ENCODE results near the gene UNC79. TPM values are rescaled to one million over a fixed set of nuclear protein-coding genes. Genes with fewer than 3 reads are reported as not detected.
"Not testable (repeated sequence)": the region's sequence is repeated elsewhere in the genome, so short reads cannot be mapped to it uniquely, and the experiment has no call there.

Gene UNC79
- polyA plus RNA-seq, 6 donors from 2014 or later, result 0.03 TPM; not detected in 4

DNA sequence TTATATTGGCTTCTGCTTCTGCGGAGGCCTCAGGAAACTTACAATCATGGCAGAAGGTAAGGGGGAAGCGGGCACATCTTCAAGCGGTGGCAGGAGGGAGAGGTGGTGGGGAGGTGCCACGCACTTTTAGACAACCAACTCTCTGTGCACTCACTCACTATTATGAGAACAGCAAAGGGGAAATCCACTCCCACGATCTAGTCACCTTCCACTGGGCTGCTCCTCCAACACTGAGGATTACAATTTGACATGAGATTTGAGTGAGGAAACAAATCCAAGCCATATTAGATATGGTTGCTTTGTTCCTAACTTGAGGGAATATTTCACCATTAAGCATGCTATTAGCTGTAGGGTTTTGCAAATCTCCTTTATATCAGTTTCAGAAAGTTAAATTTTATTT, 80.3 kb downstream of the UNC79 start:
- peaks cover 10 to 18% (median 18%) of the 10 kb centered on the region in 3 donors for H3K27me3 Mint-ChIP-seq
- H3K4me3 Mint-ChIP-seq, result no peak overlapping the region
- ATAC-seq (ENCODE audit: low read depth in 2 of 2) (no peak), DNase-seq (no peak)
- H3K36me3 Mint-ChIP-seq, result no peaks in the 10 kb centered on the region
- no peak overlapping the region for H3K27ac Mint-ChIP-seq
- H3K9me3 Mint-ChIP-seq, result no peaks in the 10 kb centered on the region
- peaks cover 0 to 5% (median 0%) of the 10 kb centered on the region in 3 donors for H3K4me1 Mint-ChIP-seq

DNA sequence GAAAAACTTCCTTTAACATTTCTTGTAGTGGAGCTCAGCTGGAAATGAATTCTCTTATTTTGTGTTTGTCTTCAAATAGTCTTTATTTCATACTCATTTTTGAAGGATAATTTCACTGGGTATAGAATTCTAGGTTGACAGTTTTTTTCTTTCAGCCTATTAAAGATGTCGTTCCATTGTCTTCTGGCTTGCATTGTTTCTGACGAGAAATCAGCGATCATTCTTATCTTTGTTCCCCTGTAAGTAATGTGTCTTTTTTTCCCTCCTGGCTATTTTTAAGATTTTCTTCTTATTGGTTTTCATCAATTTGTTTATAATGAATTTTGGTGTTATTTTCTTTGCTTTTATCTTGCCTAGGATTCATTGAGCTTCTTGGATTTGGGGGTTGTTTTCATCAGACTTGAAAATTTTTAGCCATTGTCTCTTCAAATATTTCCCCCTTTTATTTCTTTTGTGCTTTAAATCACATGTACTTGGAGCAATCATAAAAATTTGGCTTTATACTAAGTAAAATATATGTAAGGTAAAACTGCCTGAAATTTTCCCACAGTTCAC, 89.4 kb downstream of the UNC79 start:
- Mint-ChIP-seq H3K9me3 (peaks cover 17 to 55% (median 43%) of the 10 kb centered on the region in 7 donors), H3K4me3 (no peak overlapping the region), H3K27me3 (peaks cover 5 to 12% (median 11%) of the 10 kb centered on the region in 3 donors), H3K36me3 (peaks cover 8 to 28% of the 10 kb centered on the region in 2 donors), H3K27ac (no peak overlapping the region), H3K4me1 (no peaks in the 10 kb centered on the region)
- DNase-seq (no peak), ATAC-seq (ENCODE audit: low read depth in 2 of 2) (no peak)

DNA sequence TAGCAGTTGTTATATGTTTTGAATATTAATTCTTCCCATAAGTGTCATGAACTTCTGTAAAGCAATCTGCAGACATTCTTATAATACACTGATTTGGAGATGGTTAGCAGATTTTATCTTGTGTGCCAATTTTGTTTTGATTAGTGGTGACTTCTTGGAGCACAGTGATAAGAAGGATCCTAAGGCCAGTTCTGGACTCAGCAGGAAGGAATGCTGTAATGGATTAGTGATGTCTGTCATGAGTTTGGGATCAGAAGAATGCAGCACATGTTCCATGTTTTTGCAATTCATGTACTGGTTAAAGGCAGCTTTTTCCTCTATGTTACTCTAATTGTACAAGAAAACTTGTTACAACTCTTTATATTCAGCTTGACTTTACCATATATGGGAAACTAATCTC, 91.5 kb downstream of the UNC79 start:
- Mint-ChIP-seq H3K4me3 (no peak overlapping the region), H3K27me3 (peaks cover 2 to 20% (median 14%) of the 10 kb centered on the region in 3 donors), H3K27ac (no peak overlapping the region), H3K4me1 (no peaks in the 10 kb centered on the region), H3K9me3 (peaks cover 16 to 50% (median 39%) of the 10 kb centered on the region in 7 donors), H3K36me3 (peaks cover 8 to 24% of the 10 kb centered on the region in 2 donors)
- ATAC-seq (ENCODE audit: low read depth in 2 of 2), result no peak
- DNase-seq, result no peak

DNA sequence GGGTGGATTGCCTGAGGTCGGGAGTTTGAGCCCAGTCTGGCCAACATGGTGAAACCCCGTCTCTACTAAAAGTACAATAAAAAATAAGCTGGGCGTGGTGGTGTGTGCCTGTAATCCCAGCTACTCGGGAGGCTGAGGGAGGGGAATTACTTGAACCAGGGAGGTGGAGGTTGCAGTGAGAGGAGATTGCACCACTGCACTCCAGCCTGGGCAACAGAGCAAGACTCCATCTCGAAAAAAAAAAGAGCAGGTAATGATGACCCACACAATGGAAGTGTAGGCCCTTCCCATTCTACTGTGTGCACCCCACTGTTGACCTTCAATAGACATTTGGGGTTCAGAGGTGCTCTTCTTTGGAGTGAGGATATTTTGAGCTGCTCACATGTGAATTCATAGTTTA, 94.5 kb downstream of the UNC79 start:
- Mint-ChIP-seq H3K27me3 (peaks cover 0 to 25% (median 18%) of the 10 kb centered on the region in 3 donors), H3K9me3 (peaks cover 4 to 23% (median 15%) of the 10 kb centered on the region in 7 donors), H3K36me3 (peaks cover 0 to 15% of the 10 kb centered on the region in 2 donors)
- H3K4me1 Mint-ChIP-seq; DNase-seq; ATAC-seq (ENCODE audit: low read depth in 2 of 2); H3K27ac Mint-ChIP-seq; H3K4me3 Mint-ChIP-seq: not testable (repeated sequence)

DNA sequence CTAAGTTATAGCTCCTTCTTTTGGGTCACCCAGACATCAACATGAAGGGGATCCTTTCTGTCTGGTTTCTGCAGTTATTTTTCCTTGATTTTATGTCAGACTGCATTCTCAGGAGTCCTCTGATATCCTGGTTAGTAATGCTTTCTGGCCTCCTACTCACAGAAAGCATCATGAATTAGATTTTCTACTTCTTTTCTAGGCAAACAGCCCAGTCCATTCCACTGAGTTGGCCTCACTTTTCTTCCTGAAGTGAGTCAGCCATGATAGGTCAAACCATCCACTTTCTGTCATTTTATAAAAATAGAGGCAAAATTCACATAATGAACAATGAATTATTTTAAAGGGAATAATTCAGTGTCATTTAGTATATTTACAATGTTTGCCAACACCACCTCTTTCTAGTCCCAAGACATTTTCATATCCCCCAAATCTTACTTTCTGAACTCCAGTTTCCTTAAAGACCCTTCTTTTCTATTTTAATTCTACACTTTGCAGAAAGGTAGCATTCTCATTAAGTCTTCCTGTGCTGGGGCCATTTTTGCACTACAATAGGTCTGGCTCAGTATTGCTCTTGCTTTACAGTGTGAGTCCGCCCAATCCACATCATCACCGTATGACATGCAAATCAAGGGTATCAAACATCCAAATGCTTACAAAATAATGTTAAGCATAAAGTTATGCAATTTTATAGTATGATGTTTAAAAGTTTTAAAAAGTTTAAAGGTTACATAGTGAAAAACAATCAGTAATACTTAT, 95.1 kb downstream of the UNC79 start:
- peaks cover 0 to 16% (median 8%) of the 10 kb centered on the region in 7 donors for H3K9me3 Mint-ChIP-seq
- DNase-seq, result no peak
- H3K4me3 Mint-ChIP-seq, result no peak overlapping the region
- ATAC-seq (ENCODE audit: low read depth in 2 of 2), result no peak
- peaks cover 0 to 8% of the 10 kb centered on the region in 2 donors for H3K36me3 Mint-ChIP-seq
- peaks cover 0 to 25% (median 18%) of the 10 kb centered on the region in 3 donors for H3K27me3 Mint-ChIP-seq
- no peaks in the 10 kb centered on the region for H3K4me1 Mint-ChIP-seq
- H3K27ac Mint-ChIP-seq, result no peak overlapping the region

DNA sequence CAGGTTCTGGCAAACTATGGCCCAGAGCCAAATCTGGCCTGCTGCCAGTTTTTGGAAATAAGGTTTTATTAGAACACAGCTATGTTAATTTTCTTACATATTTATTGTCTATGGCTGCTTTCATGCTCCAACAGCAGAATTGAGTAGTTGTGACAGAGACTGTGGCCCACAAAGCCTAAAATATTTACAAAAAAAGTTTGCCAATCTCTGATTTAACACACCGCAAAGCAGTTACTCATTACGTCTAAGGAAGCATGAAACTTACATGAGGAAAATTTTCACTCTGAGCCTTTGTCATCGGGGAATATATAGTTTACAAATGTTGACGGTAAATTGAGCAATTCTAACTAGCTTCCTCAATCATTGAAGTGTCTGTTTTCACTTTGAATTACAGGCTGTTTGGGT, 96.5 kb downstream of the UNC79 start:
- Mint-ChIP-seq H3K9me3 (peaks cover 0 to 5% (median 0%) of the 10 kb centered on the region in 7 donors), H3K36me3 (no peaks in the 10 kb centered on the region), H3K4me3 (no peak overlapping the region), H3K27me3 (peaks cover 0 to 25% (median 18%) of the 10 kb centered on the region in 3 donors), H3K4me1 (peaks cover 0 to 3% (median under 1%) of the 10 kb centered on the region in 3 donors), H3K27ac (no peak overlapping the region)
- DNase-seq (no peak), ATAC-seq (ENCODE audit: low read depth in 2 of 2) (no peak)

DNA sequence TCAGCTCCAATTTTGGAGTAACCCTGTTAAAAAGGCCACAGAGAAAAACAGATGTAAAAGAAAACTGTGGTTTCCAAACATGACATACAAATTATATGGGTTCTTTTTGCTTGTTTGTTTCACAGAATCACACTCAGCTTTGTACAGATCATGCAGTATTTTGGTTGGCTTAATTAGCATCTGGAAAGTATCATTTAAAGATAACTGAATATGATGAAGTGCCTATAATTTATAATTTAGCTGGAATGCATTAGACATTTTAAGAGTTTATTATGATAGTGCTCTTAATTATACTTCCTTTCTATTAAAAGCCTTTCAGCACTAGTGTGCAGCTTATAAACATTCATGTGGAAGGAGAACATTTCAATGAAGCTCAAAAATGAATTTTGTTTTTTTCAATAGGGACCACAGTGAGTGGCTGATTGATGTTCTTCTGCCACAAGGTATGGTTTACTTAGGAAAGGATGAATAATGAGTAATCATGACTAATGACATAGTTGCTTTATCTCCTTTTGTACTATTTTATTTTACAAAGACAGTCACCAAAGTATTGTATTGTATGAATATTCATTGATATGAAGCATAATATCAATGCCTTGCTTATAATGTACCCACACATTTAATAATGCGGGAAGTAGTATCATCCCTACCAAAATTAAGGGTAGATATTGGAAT, 98.3 kb downstream of the UNC79 start:
- Mint-ChIP-seq H3K4me3 (no peak overlapping the region), H3K27ac (no peak overlapping the region), H3K4me1 (peaks cover 8 to 15% (median 15%) of the 10 kb centered on the region in 3 donors), H3K9me3 (no peaks in the 10 kb centered on the region), H3K27me3 (peaks cover 0 to 21% (median 18%) of the 10 kb centered on the region in 3 donors), H3K36me3 (no peaks in the 10 kb centered on the region)
- no peak for ATAC-seq (ENCODE audit: low read depth in 2 of 2)
- DNase-seq, result no peak

DNA sequence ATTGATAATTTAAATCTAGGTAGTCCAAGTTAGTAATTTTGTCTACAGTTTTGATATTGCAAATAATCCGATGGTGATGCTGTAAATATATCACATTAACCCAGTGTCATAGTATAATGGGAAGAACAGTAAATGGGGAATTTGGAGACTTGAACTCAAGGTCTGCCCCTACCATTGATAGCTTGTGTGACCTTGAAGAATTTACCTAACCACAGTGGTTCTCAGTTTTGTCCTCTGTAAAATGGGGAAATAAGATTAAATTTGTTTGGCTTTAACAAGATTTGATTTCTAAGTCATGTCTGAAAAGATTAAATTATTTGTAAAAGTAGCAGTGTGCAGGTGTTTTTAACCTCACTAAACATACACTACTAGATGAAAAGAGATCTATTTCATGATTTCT, 100.9 kb downstream of the UNC79 start:
- H3K36me3 Mint-ChIP-seq, result no peaks in the 10 kb centered on the region
- H3K4me3 Mint-ChIP-seq, result no peak overlapping the region
- H3K27ac Mint-ChIP-seq, result no peak overlapping the region
- peaks cover 0 to 11% (median 6%) of the 10 kb centered on the region in 3 donors for H3K27me3 Mint-ChIP-seq
- DNase-seq, result no peak
- peaks cover 14 to 25% (median 22%) of the 10 kb centered on the region in 3 donors for H3K4me1 Mint-ChIP-seq
- H3K9me3 Mint-ChIP-seq, result no peaks in the 10 kb centered on the region
- ATAC-seq (ENCODE audit: low read depth in 2 of 2), result no peak

DNA sequence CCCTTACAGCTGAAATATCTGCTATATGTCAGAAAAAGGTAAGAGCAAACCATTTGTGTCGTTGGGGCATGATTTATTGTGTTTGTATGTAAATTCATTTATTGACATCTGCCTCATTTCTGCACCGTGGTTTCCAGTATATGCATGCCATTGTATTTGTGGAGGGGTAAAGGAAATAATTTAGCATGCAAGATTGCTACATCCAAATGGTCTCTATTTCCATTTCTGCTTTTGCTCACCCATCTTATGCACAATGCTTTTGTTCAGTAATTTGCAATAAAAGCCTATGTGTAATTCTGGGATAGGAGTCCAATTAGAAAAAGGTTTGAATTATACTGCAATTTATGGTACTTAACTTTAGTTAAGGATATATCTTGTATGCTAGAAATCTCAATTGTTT, 101.8 kb downstream of the UNC79 start:
- no peak overlapping the region for H3K4me3 Mint-ChIP-seq
- peaks cover 14 to 25% (median 22%) of the 10 kb centered on the region in 3 donors for H3K4me1 Mint-ChIP-seq
- no peak overlapping the region for H3K27ac Mint-ChIP-seq
- H3K27me3 Mint-ChIP-seq, result peaks cover 0 to 11% (median 6%) of the 10 kb centered on the region in 3 donors
- DNase-seq (no peak), ATAC-seq (ENCODE audit: low read depth in 2 of 2) (no peak)
- no peaks in the 10 kb centered on the region for H3K9me3 Mint-ChIP-seq
- no peaks in the 10 kb centered on the region for H3K36me3 Mint-ChIP-seq

DNA sequence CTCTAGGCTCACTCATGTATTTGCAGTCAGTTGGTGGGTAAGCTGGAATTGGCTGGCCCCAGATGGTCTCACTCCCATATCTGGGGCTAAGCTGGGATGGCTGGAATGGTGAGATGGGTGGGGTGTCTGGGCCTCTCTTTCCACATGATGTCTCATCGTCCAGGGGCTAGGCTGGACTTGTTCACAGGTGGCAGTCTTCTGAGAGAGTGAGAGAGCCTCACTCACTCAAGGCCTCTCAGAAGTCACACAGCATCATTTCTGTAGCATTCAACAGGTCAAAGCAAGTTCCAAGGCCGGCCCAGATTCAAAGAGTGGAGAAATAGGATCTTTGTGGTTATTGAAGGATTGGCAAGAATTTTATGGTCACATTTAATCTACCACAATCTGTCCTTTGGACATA, 102.7 kb downstream of the UNC79 start:
- Mint-ChIP-seq H3K36me3 (no peaks in the 10 kb centered on the region), H3K27me3 (peaks cover 0 to 11% (median 11%) of the 10 kb centered on the region in 3 donors), H3K4me3 (no peak overlapping the region), H3K27ac (peak overlapping the region in 2 of 6 donors; percentile 44 to 60), H3K9me3 (no peaks in the 10 kb centered on the region), H3K4me1 (peaks cover 14 to 25% (median 22%) of the 10 kb centered on the region in 3 donors)
- DNase-seq, result no peak
- no peak for ATAC-seq (ENCODE audit: low read depth in 2 of 2)

DNA sequence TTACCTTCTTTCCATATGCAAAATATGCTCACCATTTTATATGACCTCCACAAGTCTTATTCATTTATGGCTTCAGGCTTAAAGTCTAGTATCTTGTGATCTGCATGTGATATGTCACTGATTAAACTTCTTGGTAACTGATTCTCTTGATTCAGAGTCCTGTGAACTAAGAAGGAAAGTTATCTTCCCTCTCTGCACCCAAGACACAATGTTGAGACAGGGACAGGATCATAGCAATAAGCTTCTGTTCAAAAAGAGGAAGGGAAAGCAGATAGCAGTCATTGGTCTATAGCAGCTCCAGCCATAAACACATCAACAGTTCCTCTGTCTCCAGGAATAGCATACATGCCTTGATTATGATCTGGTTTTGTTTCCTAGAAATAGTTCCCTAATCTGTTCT, 103.1 kb downstream of the UNC79 start:
- ATAC-seq (ENCODE audit: low read depth in 2 of 2) (peak; percentile 93 to 98), DNase-seq (peak; percentile 35)
- Mint-ChIP-seq H3K27me3 (peaks cover 0 to 13% (median 11%) of the 10 kb centered on the region in 3 donors), H3K4me3 (no peak overlapping the region), H3K27ac (peak overlapping the region in 2 of 6 donors; percentile 1 to 36), H3K9me3 (no peaks in the 10 kb centered on the region), H3K4me1 (peaks cover 14 to 25% (median 22%) of the 10 kb centered on the region in 3 donors), H3K36me3 (no peaks in the 10 kb centered on the region)

DNA sequence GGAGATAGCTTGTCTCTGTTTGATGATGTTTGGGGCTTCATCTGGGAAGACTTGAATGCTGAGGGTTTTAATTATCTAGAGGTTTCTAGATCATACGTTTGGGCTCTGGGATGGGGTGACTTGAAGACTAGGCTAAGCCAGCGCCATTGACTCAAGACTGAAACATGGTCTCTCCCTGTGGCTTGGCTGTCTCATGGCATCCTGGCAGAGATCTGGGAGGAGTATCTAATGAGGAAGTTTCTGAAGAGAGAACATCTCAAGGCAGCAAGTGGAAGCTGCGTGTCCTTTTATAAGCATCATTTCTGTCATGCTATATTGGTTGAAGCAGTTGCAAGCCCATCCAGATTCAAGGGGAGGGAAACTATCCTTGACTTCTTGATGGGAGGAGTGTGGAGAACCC, 104.8 kb downstream of the UNC79 start:
- no peak for DNase-seq
- H3K36me3 Mint-ChIP-seq, result no peaks in the 10 kb centered on the region
- peak overlapping the region in 3 of 6 donors; percentile 13 to 46 (median 23) for H3K27ac Mint-ChIP-seq
- H3K9me3 Mint-ChIP-seq, result no peaks in the 10 kb centered on the region
- peak overlapping the region in 1 of 8 donors; percentile 1 for H3K4me3 Mint-ChIP-seq
- peaks cover 0 to 8% (median 0%) of the 10 kb centered on the region in 3 donors for H3K27me3 Mint-ChIP-seq
- H3K4me1 Mint-ChIP-seq, result peaks cover 14 to 25% (median 22%) of the 10 kb centered on the region in 3 donors
- no peak for ATAC-seq (ENCODE audit: low read depth in 2 of 2)

DNA sequence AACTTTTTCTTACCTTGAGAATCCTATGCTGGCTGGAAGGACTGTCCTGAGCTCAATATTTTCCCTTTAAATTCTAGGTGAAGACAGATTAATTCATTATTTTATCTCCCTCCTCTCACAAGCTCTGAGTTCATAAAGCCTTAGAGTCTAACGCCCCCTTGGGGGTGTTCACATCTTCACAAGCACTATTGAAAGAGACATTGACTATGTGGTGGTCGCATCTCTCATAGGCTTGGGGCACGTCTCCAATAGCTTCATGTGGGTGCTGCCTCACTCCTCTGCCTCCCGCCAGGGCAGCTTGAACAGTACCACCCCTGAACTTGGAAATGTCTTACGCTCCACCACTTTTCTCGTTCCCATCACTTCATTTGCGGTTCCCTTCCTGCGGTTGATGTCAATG, 106.2 kb downstream of the UNC79 start:
- Mint-ChIP-seq H3K36me3 (no peaks in the 10 kb centered on the region), H3K9me3 (no peaks in the 10 kb centered on the region), H3K27ac (no peak overlapping the region), H3K4me3 (peak overlapping the region in 2 of 8 donors; percentile 23 to 27), H3K27me3 (peaks cover 0 to 8% (median 3%) of the 10 kb centered on the region in 3 donors), H3K4me1 (peaks cover 14 to 25% (median 22%) of the 10 kb centered on the region in 3 donors)
- ATAC-seq (ENCODE audit: low read depth in 2 of 2), result no peak
- no peak for DNase-seq

All from naive B cell (primary cell).